GM12878 (cell line): Measurements from ENCODE around the gene NEU1. TPM values are rescaled to one million over a fixed set of nuclear protein-coding genes. Genes with fewer than 3 reads are reported as not detected.

Source experiments
- ATAC-seq: fragments of 200-7000 bp; cut with Tn5 transposase; 3 replicates; pipeline ENCODE4 v1.9.1; 2020; ENCODE audit warnings: mild to moderate bottlenecking, moderate library complexity
- BruUV-seq: library from RNA; stranded (reverse); fragments of 400-500 nt; replicated peaks from 2 replicates; lab custom pipeline; 2021; lab: Mats Ljungman, UMichigan
- CTCF ChIA-PET: fragments of 300-600 bp; sonication (Branson Sonifier 250); formaldehyde crosslinking; extraction: SDS; loops from one replicate; lab custom pipeline; 2021; ENCODE audit warnings: inconsistent platforms; lab: Yijun Ruan, JAX
- POLR2A ChIA-PET: fragments of 350-600 bp; formaldehyde crosslinking; extraction: SDS; loops from one replicate; lab custom pipeline; 2021; ENCODE audit warnings: inconsistent platforms; lab: Charles Lee
- RAD21 ChIA-PET: fragments of 300-600 bp; sonication (Branson Sonifier 250); formaldehyde crosslinking; loops from one replicate; lab custom pipeline; 2023; ENCODE audit warnings: antibody characterized with exemption; ENCODE audit not compliant: unreplicated experiment; lab: Charles Lee
- SMC1A ChIA-PET: fragments of 300-600 bp; sonication (Branson Sonifier 250); formaldehyde crosslinking; loops from one replicate; lab custom pipeline; 2023; ENCODE audit not compliant: unreplicated experiment, uncharacterized antibody; lab: Charles Lee
- DNase-seq: peaks from one replicate; pipeline ENCODE4 v3.0.0-alpha.2; 2011; ENCODE audit warnings: low read depth, low spot score
- FAIRE-seq: peaks from 3 replicates; lab custom pipeline; 2011; peaks lifted over from hg19 to GRCh38; lab: Jason Lieb, UNC
- H2AFZ ChIP-seq: 2 replicates; pipeline ENCODE4 v1.6.0; 2011; ENCODE audit warnings: low read depth, low read length, control low read depth; ENCODE audit not compliant: control insufficient read depth
- H3K27ac ChIP-seq: 2 replicates; pipeline ENCODE4 v1.5.1; 2011; ENCODE audit warnings: control low read depth; ENCODE audit not compliant: control insufficient read depth, insufficient read depth
- H3K27me3 ChIP-seq, 2 experiments: replicated peaks in 1 of 2; 2 replicates each; pipeline versions ENCODE4 v1.6.0 to v1.6.1; 2011; ENCODE audit warnings: low read length in 1 of 2; ENCODE audit not compliant: control insufficient read depth in 2 of 2, insufficient read depth in 2 of 2
- H3K36me3 ChIP-seq, 2 experiments: 2 replicates each; pipeline ENCODE4 v1.5.1; 2011; ENCODE audit warnings: low read length in 1 of 2; ENCODE audit not compliant: control insufficient read depth in 2 of 2, insufficient read depth in 2 of 2
- H3K4me1 ChIP-seq: 2 replicates; pipeline ENCODE4 v1.6.1; 2011; ENCODE audit warnings: mild to moderate bottlenecking, low read length, moderate library complexity, mixed read lengths; ENCODE audit not compliant: control insufficient read depth, insufficient read depth
- H3K4me2 ChIP-seq: 2 replicates; pipeline ENCODE4 v1.6.0; 2011; ENCODE audit warnings: control low read depth; ENCODE audit not compliant: control insufficient read depth, insufficient read depth
- H3K4me3 ChIP-seq: fragments of 200-600 bp; sonication (generic); 2 replicates; pipeline ENCODE4 v1.5.1; 2016
- H3K79me2 ChIP-seq: 2 replicates; pipeline ENCODE4 v1.6.0; 2011; ENCODE audit warnings: low read length; ENCODE audit not compliant: control insufficient read depth, insufficient read depth
- H3K9ac ChIP-seq: 2 replicates; pipeline ENCODE4 v1.8.0; 2011; ENCODE audit warnings: low read length, control low read depth, mixed read lengths; ENCODE audit not compliant: control insufficient read depth, insufficient read depth
- H3K9me3 ChIP-seq: replicated peaks from 3 replicates; pipeline ENCODE4 v1.5.1; 2011; ENCODE audit warnings: mild to moderate bottlenecking, low read length; ENCODE audit not compliant: control insufficient read depth, insufficient read depth
- H4K20me1 ChIP-seq: 2 replicates; pipeline ENCODE4 v1.6.0; 2011; ENCODE audit not compliant: control insufficient read depth, insufficient read depth
- CBX5 ChIP-seq: sonication (generic); IDR thresholded peaks from 2 replicates; pipeline ENCODE4 v1.6.1; 2016; ENCODE audit warnings: low read depth, moderate library complexity, mild to moderate bottlenecking, inconsistent platforms
- CEBPB ChIP-seq, 2 experiments: fragments of 150-350 bp in 1 of 2; IDR thresholded peaks; 2 replicates each; pipeline ENCODE4 v1.6.1; 2012 to 2014; ENCODE audit warnings: low read depth in 2 of 2, low read length in 2 of 2, borderline replicate concordance in 1 of 2, inconsistent platforms in 1 of 2
- CREB1 ChIP-seq: IDR thresholded peaks from 2 replicates; pipeline ENCODE4 v1.6.1; 2012; ENCODE audit warnings: low read depth, mild to moderate bottlenecking, inconsistent platforms
- HDAC2 ChIP-seq: fragments of 200-600 bp; sonication (generic); IDR thresholded peaks from 2 replicates; pipeline ENCODE4 v1.6.1; 2017
- IRF4 ChIP-seq: IDR thresholded peaks from 2 replicates; pipeline ENCODE4 v1.6.1; 2011; ENCODE audit warnings: low read depth, low read length
- POLR2AphosphoS2 ChIP-seq: IDR thresholded peaks from 2 replicates; pipeline ENCODE4 v1.6.1; 2011; ENCODE audit warnings: low read depth, mild to moderate bottlenecking, low read length, improper control_type of control experiment, moderate library complexity
- RB1 ChIP-seq: fragments of 450-650 bp; formaldehyde crosslinking; IDR thresholded peaks from 2 replicates; pipeline ENCODE4 v1.6.1; 2017; ENCODE audit warnings: mild to moderate bottlenecking, borderline replicate concordance
- SIX5 ChIP-seq: IDR thresholded peaks from 2 replicates; pipeline ENCODE4 v1.6.1; 2011; ENCODE audit warnings: mild to moderate bottlenecking, low read depth, low read length, moderate library complexity; ENCODE audit not compliant: severe bottlenecking
- SMAD1 ChIP-seq: fragments of 450-650 bp; IDR thresholded peaks from 2 replicates; pipeline ENCODE4 v1.6.1; 2018; ENCODE audit warnings: mild to moderate bottlenecking, low read depth; ENCODE audit not compliant: partially characterized antibody
- SMC3 ChIP-seq: IDR thresholded peaks from 2 replicates; pipeline ENCODE4 v1.6.1; 2011; ENCODE audit warnings: low read length, improper control_type of control experiment, borderline replicate concordance
- SREBF1 ChIP-seq: IDR thresholded peaks from 2 replicates; pipeline ENCODE4 v1.6.1; 2012; ENCODE audit warnings: mild to moderate bottlenecking, low read length
- STAT1 ChIP-seq: fragments of 450-650 bp; conservative IDR thresholded peaks from 2 replicates; pipeline ENCODE4 v1.6.1; 2014; ENCODE audit warnings: antibody characterized with exemption, mild to moderate bottlenecking
- ZBTB33 ChIP-seq: fragments of 450-650 bp; IDR thresholded peaks from 2 replicates; pipeline ENCODE4 v1.6.1; 2017; ENCODE audit warnings: mild to moderate bottlenecking
- WGBS: methylation state at CpG from one replicate; pipeline ENCODE4 v1.1.6; 2016; ENCODE audit warnings: low lambda C conversion rate; ENCODE audit not compliant: insufficient replicate concordance, insufficient coverage; ENCODE audit errors: missing lambda C conversion rate; 5-methylcytosine and 5-hydroxymethylcytosine counted together
- in situ Hi-C: fragments of 300-500 bp; cut with MboI; formaldehyde crosslinking; loops from 9 replicates; pipeline ENCODE4 v1.14.3; 2018; ENCODE audit warnings: mixed read lengths
- intact Hi-C: fragments of 100-400 bp; cut with micrococcal nuclease; formaldehyde crosslinking; loops from one replicate; pipeline ENCODE4 v1.14.2; 2022; ENCODE audit not compliant: unreplicated experiment
- polyA plus RNA-seq, 11 experiments: library from polyadenylated mRNA; depleted of rRNA in 4 of 11; unstranded in 6 of 11; stranded (reverse) in 5 of 11; fragments of >200 nt; fragmentation: Nextera tagmentation in 4 of 11; fragmentation: Illumina TruSeq in 1 of 11; extraction: Ambion mirVana in 4 of 11; extraction: Trizol in 1 of 11; gene quantifications; 1 replicate in 1 of 11; 2 replicates in 10 of 11; pipeline versions ENCODE4 v1.2.1 to v1.2.3, GENCODE V29; 2011 to 2016; ENCODE audit warnings: inconsistent platforms in 2 of 11, missing spikeins in 2 of 11, low read depth in 1 of 11
- total RNA-seq, 4 experiments: library from RNA; depleted of rRNA in 3 of 4; stranded (reverse); fragments of >200 nt in 3 of 4; fragmentation: Illumina TruSeq in 1 of 4; extraction: Trizol in 1 of 4; gene quantifications; 2 replicates each; pipeline versions ENCODE4 v1.2.1 to v1.2.3, GENCODE V29; 2013 to 2021
- TF ChIP-seq, protein P1 (sequence below): fragments of 450-650 bp; IDR thresholded peaks from 2 replicates; pipeline ENCODE4 v1.6.1; 2017; ENCODE audit warnings: antibody characterized with exemption, mild to moderate bottlenecking, moderate library complexity
- TF ChIP-seq, protein P2 (sequence below): fragments of 450-650 bp; formaldehyde crosslinking; IDR thresholded peaks from 2 replicates; pipeline ENCODE4 v1.5.0; 2022; ENCODE audit warnings: mild to moderate bottlenecking, missing genetic modification characterization

NEU1 gene
- total and polyA plus RNA-seq, 10 of the 15 experiments (the other 5 are each of a cell fraction or from before 2014, with no cell fraction given), result 7.2 to 26.9 (median 21.6) TPM

DNA sequence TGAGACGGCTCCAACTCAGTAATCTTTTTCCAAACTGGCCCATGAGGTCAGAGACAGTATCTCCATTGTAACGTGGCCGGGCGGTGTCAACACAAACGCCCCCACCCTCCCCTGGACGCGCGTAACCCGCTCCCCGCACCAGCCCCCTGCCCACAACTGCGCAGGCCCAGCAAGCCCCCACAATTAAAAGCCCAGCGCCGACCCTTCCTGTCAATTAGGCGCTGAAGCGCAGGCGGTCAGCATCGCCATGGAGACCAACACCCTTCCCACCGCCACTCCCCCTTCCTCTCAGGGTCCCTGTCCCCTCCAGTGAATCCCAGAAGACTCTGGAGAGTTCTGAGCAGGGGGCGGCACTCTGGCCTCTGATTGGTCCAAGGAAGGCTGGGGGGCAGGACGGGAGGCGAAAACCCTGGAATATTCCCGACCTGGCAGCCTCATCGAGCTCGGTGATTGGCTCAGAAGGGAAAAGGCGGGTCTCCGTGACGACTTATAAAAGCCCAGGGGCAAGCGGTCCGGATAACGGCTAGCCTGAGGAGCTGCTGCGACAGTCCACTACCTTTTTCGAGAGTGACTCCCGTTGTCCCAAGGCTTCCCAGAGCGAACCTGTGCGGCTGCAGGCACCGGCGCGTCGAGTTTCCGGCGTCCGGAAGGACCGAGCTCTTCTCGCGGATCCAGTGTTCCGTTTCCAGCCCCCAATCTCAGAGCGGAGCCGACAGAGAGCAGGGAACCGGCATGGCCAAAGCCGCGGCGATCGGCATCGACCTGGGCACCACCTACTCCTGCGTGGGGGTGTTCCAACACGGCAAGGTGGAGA, 47.4 kb downstream of the NEU1 start, which contains the start of the genes HSPA1A and HSPA1L:
Gene HSPA1A (plus strand): TSS at position 519 of the 814 bp plus-strand sequence. CDS start 214 bp downstream, at position 733.
Gene HSPA1L (minus strand): TSS at position 259 of the 814 bp plus-strand sequence. CDS start 3,311 bp downstream, outside the sequence.
- peak within 1 kb of the TSS; percentile 64 for H3K9ac ChIP-seq
- H3K4me3 ChIP-seq, result peak within 1 kb of the TSS; percentile 94
- no peak for TF ChIP-seq CEBPB (IDR thresholded peaks at IDR 0.05; ENCODE audit: borderline replicate concordance in 1 of 2, low read depth in 2 of 2, low read length in 2 of 2)
- 0 out of 2 replicates have a peak, but pooled peaks have one; percentile 64 for TF ChIP-seq POLR2AphosphoS2
- TF ChIP-seq HDAC2, result no peak
- TF ChIP-seq STAT1, result no peak
- no peak for TF ChIP-seq IRF4
- TF ChIP-seq CBX5, result no peak
- no peak for TF ChIP-seq SMC3
- no peak for TF ChIP-seq ZBTB33
- TF ChIP-seq, protein P1, sequence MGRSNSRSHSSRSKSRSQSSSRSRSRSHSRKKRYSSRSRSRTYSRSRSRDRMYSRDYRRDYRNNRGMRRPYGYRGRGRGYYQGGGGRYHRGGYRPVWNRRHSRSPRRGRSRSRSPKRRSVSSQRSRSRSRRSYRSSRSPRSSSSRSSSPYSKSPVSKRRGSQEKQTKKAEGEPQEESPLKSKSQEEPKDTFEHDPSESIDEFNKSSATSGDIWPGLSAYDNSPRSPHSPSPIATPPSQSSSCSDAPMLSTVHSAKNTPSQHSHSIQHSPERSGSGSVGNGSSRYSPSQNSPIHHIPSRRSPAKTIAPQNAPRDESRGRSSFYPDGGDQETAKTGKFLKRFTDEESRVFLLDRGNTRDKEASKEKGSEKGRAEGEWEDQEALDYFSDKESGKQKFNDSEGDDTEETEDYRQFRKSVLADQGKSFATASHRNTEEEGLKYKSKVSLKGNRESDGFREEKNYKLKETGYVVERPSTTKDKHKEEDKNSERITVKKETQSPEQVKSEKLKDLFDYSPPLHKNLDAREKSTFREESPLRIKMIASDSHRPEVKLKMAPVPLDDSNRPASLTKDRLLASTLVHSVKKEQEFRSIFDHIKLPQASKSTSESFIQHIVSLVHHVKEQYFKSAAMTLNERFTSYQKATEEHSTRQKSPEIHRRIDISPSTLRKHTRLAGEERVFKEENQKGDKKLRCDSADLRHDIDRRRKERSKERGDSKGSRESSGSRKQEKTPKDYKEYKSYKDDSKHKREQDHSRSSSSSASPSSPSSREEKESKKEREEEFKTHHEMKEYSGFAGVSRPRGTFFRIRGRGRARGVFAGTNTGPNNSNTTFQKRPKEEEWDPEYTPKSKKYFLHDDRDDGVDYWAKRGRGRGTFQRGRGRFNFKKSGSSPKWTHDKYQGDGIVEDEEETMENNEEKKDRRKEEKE, result no peak
- no peak for TF ChIP-seq SMAD1
- no peak; the same call in 1 of the 2 replicates for TF ChIP-seq RB1
- TF ChIP-seq CREB1, result no peak
- no peak for TF ChIP-seq SREBF1
- TF ChIP-seq SIX5, result no peak
- TF ChIP-seq, protein P2, sequence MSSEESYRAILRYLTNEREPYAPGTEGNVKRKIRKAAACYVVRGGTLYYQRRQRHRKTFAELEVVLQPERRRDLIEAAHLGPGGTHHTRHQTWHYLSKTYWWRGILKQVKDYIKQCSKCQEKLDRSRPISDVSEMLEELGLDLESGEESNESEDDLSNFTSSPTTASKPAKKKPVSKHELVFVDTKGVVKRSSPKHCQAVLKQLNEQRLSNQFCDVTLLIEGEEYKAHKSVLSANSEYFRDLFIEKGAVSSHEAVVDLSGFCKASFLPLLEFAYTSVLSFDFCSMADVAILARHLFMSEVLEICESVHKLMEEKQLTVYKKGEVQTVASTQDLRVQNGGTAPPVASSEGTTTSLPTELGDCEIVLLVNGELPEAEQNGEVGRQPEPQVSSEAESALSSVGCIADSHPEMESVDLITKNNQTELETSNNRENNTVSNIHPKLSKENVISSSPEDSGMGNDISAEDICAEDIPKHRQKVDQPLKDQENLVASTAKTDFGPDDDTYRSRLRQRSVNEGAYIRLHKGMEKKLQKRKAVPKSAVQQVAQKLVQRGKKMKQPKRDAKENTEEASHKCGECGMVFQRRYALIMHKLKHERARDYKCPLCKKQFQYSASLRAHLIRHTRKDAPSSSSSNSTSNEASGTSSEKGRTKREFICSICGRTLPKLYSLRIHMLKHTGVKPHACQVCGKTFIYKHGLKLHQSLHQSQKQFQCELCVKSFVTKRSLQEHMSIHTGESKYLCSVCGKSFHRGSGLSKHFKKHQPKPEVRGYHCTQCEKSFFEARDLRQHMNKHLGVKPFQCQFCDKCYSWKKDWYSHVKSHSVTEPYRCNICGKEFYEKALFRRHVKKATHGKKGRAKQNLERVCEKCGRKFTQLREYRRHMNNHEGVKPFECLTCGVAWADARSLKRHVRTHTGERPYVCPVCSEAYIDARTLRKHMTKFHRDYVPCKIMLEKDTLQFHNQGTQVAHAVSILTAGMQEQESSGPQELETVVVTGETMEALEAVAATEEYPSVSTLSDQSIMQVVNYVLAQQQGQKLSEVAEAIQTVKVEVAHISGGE (CRISPR knock-in tag), result no peak

More for the DNA sequence above, 47.4 kb downstream of the NEU1 start, which contains the start of the genes HSPA1A and HSPA1L:
- FAIRE-seq, result peak; percentile 27
- Histone ChIP-seq H3K27ac (peak within 1 kb of the TSS; percentile 58), H3K4me1 (peaks cover 29% of the 10 kb centered on the region), H4K20me1 (no peaks in the 10 kb centered on the region), H3K9me3 (no peaks in the 10 kb centered on the region), H3K79me2 (no peaks in the 10 kb centered on the region; the same call in 1 of the 2 replicates), H2AFZ (peak within 1 kb of the TSS; percentile 91), H3K36me3 (no peaks in the 10 kb centered on the region), H3K27me3 (no peaks in the 10 kb centered on the region), H3K4me2 (peak within 1 kb of the TSS; percentile 90)
- 1% methylated on average over 54 of the region's 56 CpGs for WGBS
- ChIA-PET RAD21 (interaction anchor here (0.6 to 4.3 kb wide), 10 partner anchors 9 to 258 kb away, joined by 3 to 27 read pairs (median 12); partner anchors contain the start of genes CLIC1, DDAH2, HSPA1B and LSM2), CTCF (interaction anchor here (0.8 to 1.1 kb wide), 7 partner anchors 8 to 134 kb away, joined by 3 to 6 read pairs (median 3); partner anchors contain the start of genes LSM2 and LY6G5C), SMC1A (interaction anchor here (1.0 to 3.0 kb wide), 8 partner anchors 9 to 85 kb away, joined by 3 to 10 read pairs (median 4); partner anchors contain the start of gene LSM2), POLR2A (interaction anchor here (0.6 to 5.2 kb wide), 11 partner anchors 9 to 194 kb away, joined by 3 to 91 read pairs (median 5); partner anchors contain the start of genes CLIC1, HSPA1B, LSM2 and MSH5)
- intact Hi-C loops, result no loop called here
- no peak for DNase-seq
- ATAC-seq, result peak; percentile 58
- BruUV-seq, result no TSS peak
- in situ Hi-C loops, result no loop called here
